ENCODE measurements around the gene NPW.

NPW gene

DNA sequence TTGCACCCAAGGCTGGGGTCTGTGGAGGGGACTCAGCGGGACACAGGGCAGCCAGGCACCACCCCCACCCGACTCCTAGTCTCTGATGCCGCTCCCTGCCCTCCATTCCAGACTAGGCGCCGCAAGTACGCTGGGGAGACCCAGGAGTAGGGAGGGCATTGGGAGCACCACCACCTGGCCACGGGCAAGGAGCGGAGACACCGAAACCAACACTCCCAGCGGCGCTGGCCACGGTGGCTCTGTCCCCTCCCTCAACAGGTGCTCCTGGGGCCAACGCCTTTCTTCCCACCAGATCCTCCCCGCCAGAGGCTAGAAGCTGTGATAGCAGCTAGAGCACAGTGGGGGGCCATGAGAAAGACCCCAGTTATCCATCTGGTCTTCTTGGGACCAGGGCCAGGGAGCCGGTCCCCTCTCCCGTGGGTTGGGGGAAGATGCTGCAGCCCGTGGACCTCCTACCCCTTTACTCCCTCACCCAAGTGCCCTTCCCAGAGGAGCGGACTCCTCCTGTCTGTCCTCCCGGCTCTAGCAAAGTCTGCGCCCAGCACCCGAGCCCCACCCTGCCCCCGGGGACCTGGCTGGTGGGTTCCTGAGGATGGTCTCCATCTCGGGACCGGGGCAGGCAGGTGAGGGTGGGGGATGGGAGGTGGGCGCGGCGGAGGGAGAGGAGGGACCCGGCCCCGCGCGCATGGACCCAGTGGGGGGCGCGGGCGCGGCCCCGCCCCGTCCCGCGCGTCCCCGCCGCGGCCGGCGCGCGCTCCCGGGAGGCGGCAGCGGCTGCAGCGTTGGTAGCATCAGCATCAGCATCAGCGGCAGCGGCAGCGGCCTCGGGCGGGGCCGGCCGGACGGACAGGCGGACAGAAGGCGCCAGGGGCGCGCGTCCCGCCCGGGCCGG lies 30.1 kb upstream of the NPW start, which contains the start of gene SYNGR3:
SYNGR3 (plus strand) TSS at position 762 of the 892 bp plus-strand sequence. CDS start 133 bp downstream, outside the sequence.
- peak; percentile 47 for DNase-seq (ENCODE audit: low read depth)
- H3K4me1 ChIP-seq (ENCODE audit: control insufficient read depth, insufficient read depth, low read length) = peaks cover 20% of the 10 kb centered on the region
- no peak within 1 kb of the TSS for H3K4me3 ChIP-seq (ENCODE audit: low read length)
- peaks cover 11% of the 10 kb centered on the region for H3K36me3 ChIP-seq (ENCODE audit: control insufficient read depth, insufficient read depth, low read length, severe bottlenecking)
- no peaks in the 10 kb centered on the region for H3K9me3 ChIP-seq (ENCODE audit: control insufficient read depth, low read length)
- H3K27me3 ChIP-seq (replicated peaks; ENCODE audit: control insufficient read depth, insufficient read depth, low read length) = peaks cover 18% of the 10 kb centered on the region
- no peak within 1 kb of the TSS for H3K9ac ChIP-seq (ENCODE audit: low read length)

GRCh38 chr16:1990101-1990350 lies 29.6 kb upstream of the NPW start:
- no peaks in the 10 kb centered on the region for H3K9me3 ChIP-seq (ENCODE audit: control insufficient read depth, low read length)
- H3K4me3 ChIP-seq (ENCODE audit: low read length) = no peak overlapping the region
- H3K36me3 ChIP-seq (ENCODE audit: control insufficient read depth, insufficient read depth, low read length, severe bottlenecking) = peaks cover 11% of the 10 kb centered on the region
- DNase-seq (ENCODE audit: low read depth) = no peak
- peaks cover 15% of the 10 kb centered on the region for H3K4me1 ChIP-seq (ENCODE audit: control insufficient read depth, insufficient read depth, low read length)
- H3K27me3 ChIP-seq (replicated peaks; ENCODE audit: control insufficient read depth, insufficient read depth, low read length) = peaks cover 18% of the 10 kb centered on the region
- no peak overlapping the region for H3K9ac ChIP-seq (ENCODE audit: low read length)

DNA sequence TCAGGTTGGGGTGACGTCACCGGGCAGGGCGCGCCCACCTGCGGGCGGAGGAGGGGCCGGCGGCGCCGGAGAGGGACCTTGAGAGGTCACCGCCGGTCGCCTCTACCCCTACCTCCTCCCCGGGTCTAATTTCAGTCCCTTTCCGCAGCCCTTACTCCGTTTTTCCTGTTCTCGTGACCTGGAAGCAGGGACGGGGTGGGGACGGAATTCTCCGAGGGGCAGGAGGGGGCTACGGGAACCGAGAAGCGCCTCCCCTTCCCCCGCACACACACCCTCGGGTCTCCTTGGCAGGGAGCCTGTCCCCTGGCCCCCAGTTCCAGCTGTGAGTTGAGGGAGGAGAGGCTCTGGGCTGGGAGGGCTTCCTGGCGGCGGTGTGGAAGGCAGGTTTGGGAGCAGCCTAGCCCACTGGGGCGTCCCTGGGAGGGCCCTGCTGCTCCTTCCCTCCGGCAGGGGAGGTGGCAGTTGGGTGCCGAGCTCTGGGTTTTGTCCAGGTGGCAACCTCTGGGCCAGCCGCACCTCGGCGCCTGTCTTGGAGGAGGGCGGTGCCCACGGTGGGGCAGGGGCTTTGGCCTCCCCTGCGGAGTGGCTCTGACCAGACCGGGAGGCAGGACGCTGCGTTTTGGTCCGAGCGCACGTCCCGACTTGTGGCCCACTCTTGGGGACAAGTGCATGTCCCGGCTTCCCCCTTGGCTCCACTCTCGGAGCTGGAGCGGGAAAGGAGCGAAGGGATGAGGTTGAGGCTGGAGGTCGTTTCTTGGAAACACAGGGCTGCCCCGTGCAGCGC lies 29.0 kb upstream of the NPW start:
- Histone ChIP-seq H3K4me1 (ENCODE audit: control insufficient read depth, insufficient read depth, low read length) (peaks cover 10% of the 10 kb centered on the region), H3K4me3 (ENCODE audit: low read length) (no peak overlapping the region), H3K36me3 (ENCODE audit: control insufficient read depth, insufficient read depth, low read length, severe bottlenecking) (peaks cover 16% of the 10 kb centered on the region), H3K9me3 (ENCODE audit: control insufficient read depth, low read length) (no peaks in the 10 kb centered on the region), H3K9ac (ENCODE audit: low read length) (no peak overlapping the region), H3K27me3 (replicated peaks; ENCODE audit: control insufficient read depth, insufficient read depth, low read length) (peaks cover 18% of the 10 kb centered on the region)
- DNase-seq (ENCODE audit: low read depth) = peak; percentile 29

DNA sequence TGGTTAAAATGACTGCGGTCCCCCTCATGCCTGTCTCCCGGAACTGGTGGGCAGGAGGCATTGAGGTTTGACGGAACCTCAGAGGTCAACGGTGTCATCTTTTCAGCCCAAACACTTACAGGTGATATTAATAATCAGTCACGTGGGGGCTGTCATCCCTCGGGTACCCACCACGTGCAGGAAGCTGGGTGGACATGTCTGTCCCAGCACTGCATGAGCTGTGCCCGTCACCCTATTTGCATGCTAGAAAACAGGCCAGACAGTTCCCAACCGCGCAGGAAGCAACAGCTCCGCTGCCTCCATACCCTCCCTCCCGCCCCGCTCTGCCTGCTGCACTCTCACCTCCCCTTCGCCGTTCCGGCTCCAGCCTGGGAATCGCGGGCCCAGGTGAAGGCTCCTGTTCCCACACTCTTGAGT lies 28.4 kb upstream of the NPW start:
- Histone ChIP-seq H3K9ac (ENCODE audit: low read length) (no peak overlapping the region), H3K4me3 (ENCODE audit: low read length) (no peak overlapping the region), H3K9me3 (ENCODE audit: control insufficient read depth, low read length) (no peaks in the 10 kb centered on the region), H3K27me3 (replicated peaks; ENCODE audit: control insufficient read depth, insufficient read depth, low read length) (peaks cover 18% of the 10 kb centered on the region), H3K4me1 (ENCODE audit: control insufficient read depth, insufficient read depth, low read length) (peaks cover 10% of the 10 kb centered on the region), H3K36me3 (ENCODE audit: control insufficient read depth, insufficient read depth, low read length, severe bottlenecking) (peaks cover 12% of the 10 kb centered on the region)
- DNase-seq (ENCODE audit: low read depth) = no peak

DNA sequence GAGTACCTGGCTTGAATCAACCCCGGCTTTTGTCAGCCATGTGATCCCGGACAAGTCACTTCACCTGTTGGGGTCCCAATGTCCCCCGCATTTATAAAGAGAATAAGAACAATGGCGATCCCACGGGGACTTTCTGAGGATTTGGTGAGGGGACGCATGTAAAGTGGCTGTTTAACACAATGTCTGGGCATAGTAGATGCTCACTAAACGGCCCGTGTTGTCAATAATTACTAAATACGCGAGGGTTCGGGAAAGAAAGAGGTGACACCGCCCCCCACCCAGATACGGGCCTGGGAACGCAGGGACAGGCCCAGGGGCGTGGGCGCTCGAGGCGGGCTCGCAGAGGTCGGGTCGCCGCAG lies 28.0 kb upstream of the NPW start:
- peaks cover 18% of the 10 kb centered on the region for H3K27me3 ChIP-seq (replicated peaks; ENCODE audit: control insufficient read depth, insufficient read depth, low read length)
- H3K9ac ChIP-seq (ENCODE audit: low read length) = peak overlapping the region; percentile 56
- H3K4me3 ChIP-seq (ENCODE audit: low read length) = peak overlapping the region; percentile 73
- no peak for DNase-seq (ENCODE audit: low read depth)
- no peaks in the 10 kb centered on the region for H3K9me3 ChIP-seq (ENCODE audit: control insufficient read depth, low read length)
- H3K4me1 ChIP-seq (ENCODE audit: control insufficient read depth, insufficient read depth, low read length) = peaks cover 11% of the 10 kb centered on the region
- peaks cover 8% of the 10 kb centered on the region for H3K36me3 ChIP-seq (ENCODE audit: control insufficient read depth, insufficient read depth, low read length, severe bottlenecking)

DNA sequence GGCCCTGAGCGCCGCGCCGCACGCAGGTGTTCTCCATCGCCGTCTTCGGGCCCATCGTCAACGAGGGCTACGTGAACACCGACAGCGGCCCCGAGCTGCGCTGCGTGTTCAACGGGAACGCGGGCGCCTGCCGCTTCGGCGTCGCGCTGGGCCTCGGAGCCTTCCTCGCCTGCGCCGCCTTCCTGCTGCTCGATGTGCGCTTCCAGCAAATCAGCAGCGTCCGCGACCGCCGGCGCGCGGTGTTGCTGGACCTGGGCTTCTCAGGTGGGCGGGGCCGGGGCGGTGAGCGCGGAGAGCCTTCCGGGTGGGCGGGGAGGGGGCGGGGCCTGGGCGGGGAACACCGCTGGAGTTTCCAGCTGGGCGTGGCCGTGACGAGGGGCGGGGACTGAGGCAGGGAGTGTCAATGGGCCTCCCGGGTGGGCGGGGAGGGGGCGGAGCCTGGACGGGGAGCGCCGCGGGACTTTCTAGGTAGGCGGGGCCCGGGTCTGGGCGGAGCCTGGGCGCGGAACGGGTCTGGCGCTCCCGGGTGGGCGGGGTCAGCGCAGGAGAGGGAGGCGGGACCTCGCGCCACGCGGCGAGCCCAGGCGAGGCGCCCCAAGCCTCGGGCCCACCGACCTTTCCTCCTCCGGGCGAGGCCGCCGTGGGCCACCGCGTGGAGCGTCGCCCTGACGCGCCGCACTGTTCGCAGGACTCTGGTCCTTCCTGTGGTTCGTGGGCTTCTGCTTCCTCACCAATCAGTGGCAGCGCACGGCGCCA lies 27.5 kb upstream of the NPW start:
- H3K4me3 ChIP-seq (ENCODE audit: low read length) = peak overlapping the region; percentile 73
- peak overlapping the region; percentile 56 for H3K9ac ChIP-seq (ENCODE audit: low read length)
- DNase-seq (ENCODE audit: low read depth) = peak; percentile 97
- H3K9me3 ChIP-seq (ENCODE audit: control insufficient read depth, low read length) = no peaks in the 10 kb centered on the region
- peaks cover 18% of the 10 kb centered on the region for H3K27me3 ChIP-seq (replicated peaks; ENCODE audit: control insufficient read depth, insufficient read depth, low read length)
- H3K36me3 ChIP-seq (ENCODE audit: control insufficient read depth, insufficient read depth, low read length, severe bottlenecking) = peaks cover 6% of the 10 kb centered on the region
- peaks cover 17% of the 10 kb centered on the region for H3K4me1 ChIP-seq (ENCODE audit: control insufficient read depth, insufficient read depth, low read length)

DNA sequence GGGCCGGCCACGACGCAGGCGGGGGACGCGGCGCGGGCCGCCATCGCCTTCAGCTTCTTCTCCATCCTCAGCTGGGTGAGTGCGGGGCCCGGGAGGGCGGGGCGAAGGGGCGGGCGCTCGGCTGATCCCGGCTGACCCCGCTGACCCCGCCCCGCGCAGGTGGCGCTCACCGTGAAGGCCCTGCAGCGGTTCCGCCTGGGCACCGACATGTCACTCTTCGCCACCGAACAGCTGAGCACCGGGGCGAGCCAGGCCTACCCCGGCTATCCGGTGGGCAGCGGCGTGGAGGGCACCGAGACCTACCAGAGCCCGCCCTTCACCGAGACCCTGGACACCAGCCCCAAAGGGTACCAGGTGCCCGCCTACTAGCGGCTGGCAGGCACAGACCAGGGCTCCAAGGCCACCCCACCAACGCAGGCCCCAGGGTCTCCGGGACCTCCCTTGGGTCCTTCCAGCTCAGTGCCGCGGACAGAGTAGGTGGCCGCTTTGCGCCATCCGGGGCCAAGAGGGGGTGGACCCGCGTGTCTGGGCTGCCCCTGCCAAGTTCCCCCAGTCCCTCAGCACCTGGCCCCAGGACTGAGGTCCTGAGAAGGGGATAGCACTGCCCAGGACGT lies 26.8 kb upstream of the NPW start:
- H3K27me3 ChIP-seq (replicated peaks; ENCODE audit: control insufficient read depth, insufficient read depth, low read length) = peaks cover 18% of the 10 kb centered on the region
- no peak overlapping the region for H3K4me3 ChIP-seq (ENCODE audit: low read length)
- peaks cover 7% of the 10 kb centered on the region for H3K36me3 ChIP-seq (ENCODE audit: control insufficient read depth, insufficient read depth, low read length, severe bottlenecking)
- no peaks in the 10 kb centered on the region for H3K9me3 ChIP-seq (ENCODE audit: control insufficient read depth, low read length)
- no peak for DNase-seq (ENCODE audit: low read depth)
- H3K4me1 ChIP-seq (ENCODE audit: control insufficient read depth, insufficient read depth, low read length) = peaks cover 24% of the 10 kb centered on the region
- no peak overlapping the region for H3K9ac ChIP-seq (ENCODE audit: low read length)

- Histone ChIP-seq H3K4me3 (ENCODE audit: low read length) (no peak overlapping the region), H3K27me3 (replicated peaks; ENCODE audit: control insufficient read depth, insufficient read depth, low read length) (peaks cover 18% of the 10 kb centered on the region), H3K9me3 (ENCODE audit: control insufficient read depth, low read length) (no peaks in the 10 kb centered on the region), H3K36me3 (ENCODE audit: control insufficient read depth, insufficient read depth, low read length, severe bottlenecking) (peaks cover 12% of the 10 kb centered on the region), H3K4me1 (ENCODE audit: control insufficient read depth, insufficient read depth, low read length) (peaks cover 30% of the 10 kb centered on the region), H3K9ac (ENCODE audit: low read length) (no peak overlapping the region)
- DNase-seq (ENCODE audit: low read depth) = no peak
Measured at GRCh38 chr16:1993731-1994131, 25.9 kb upstream of the NPW start.

- no peaks in the 10 kb centered on the region for H3K9me3 ChIP-seq (ENCODE audit: control insufficient read depth, low read length)
- peaks cover 24% of the 10 kb centered on the region for H3K4me1 ChIP-seq (ENCODE audit: control insufficient read depth, insufficient read depth, low read length)
- H3K36me3 ChIP-seq (ENCODE audit: control insufficient read depth, insufficient read depth, low read length, severe bottlenecking) = peaks cover 49% of the 10 kb centered on the region
- H3K9ac ChIP-seq (ENCODE audit: low read length) = peak overlapping the region; percentile 47
- H3K4me3 ChIP-seq (ENCODE audit: low read length) = no peak overlapping the region
- no peaks in the 10 kb centered on the region for H3K27me3 ChIP-seq (replicated peaks; ENCODE audit: control insufficient read depth, insufficient read depth, low read length)
- DNase-seq (ENCODE audit: low read depth) = peak; percentile 27
Measured at GRCh38 chr16:1997494-1998359, 21.9 kb upstream of the NPW start.

DNA sequence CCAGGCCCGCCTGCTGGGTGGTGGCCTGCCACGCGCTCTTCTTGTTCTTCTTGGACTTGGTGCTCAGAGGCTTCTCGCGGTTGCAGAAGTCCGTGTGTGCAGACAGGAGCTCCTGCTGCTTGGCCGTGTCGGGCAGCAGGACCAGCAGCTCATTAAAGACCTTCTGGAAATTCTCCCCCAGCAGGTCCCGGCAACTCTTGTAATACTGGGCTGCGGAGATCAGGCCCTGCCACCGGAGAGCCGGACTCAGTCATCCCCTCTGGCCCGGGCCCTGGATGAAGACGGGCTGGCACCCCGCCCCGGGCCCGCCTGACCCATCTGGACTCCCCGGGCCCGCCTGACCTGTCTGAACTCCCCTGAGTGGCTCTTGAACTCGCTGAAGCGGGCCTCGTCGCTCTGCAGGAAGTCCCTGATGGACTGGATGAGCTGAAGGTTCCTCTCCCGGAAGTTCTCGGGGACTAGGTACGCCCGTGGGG lies 21.2 kb upstream of the NPW start:
- peaks cover 25% of the 10 kb centered on the region for H3K4me1 ChIP-seq (ENCODE audit: control insufficient read depth, insufficient read depth, low read length)
- H3K27me3 ChIP-seq (replicated peaks; ENCODE audit: control insufficient read depth, insufficient read depth, low read length) = no peaks in the 10 kb centered on the region
- DNase-seq (ENCODE audit: low read depth) = no peak
- H3K9me3 ChIP-seq (ENCODE audit: control insufficient read depth, low read length) = no peaks in the 10 kb centered on the region
- peak overlapping the region; percentile 5 for H3K9ac ChIP-seq (ENCODE audit: low read length)
- H3K36me3 ChIP-seq (ENCODE audit: control insufficient read depth, insufficient read depth, low read length, severe bottlenecking) = peaks cover 56% of the 10 kb centered on the region
- no peak overlapping the region for H3K4me3 ChIP-seq (ENCODE audit: low read length)
